Activated CD4-positive, alpha-beta T cell treated with anti-CD3 and anti-CD28 coated beads, Interleukin-2, amount 50 U/mL, for 24 hours (primary cell): ENCODE measurements around the gene SLC8A1.

Experiments
- DNase-seq, 2 donors: peaks; one replicate each; pipeline ENCODE4 v3.0.0-alpha.2; 2020; ENCODE audit warnings: low read depth in 1 of 2, low spot score in 1 of 2

SLC8A1 gene

GRCh38 chr2:40458271-40458794 lies 6.4 kb upstream of the SLC8A1 start:
- DNase-seq = no peak

GRCh38 chr2:40457837-40458236 lies 5.9 kb upstream of the SLC8A1 start:
- no peak for DNase-seq

GRCh38 chr2:40457366-40457765 lies 5.5 kb upstream of the SLC8A1 start:
- no peak for DNase-seq

- DNase-seq = no peak
Observed at GRCh38 chr2:40456926-40457325, 5.0 kb upstream of the SLC8A1 start.

GRCh38 chr2:40455661-40456060 lies 3.8 kb upstream of the SLC8A1 start:
- no peak for DNase-seq

- no peak for DNase-seq
Observed at GRCh38 chr2:40454321-40454720, 2.4 kb upstream of the SLC8A1 start.

- no peak for DNase-seq
Observed at GRCh38 chr2:40452786-40453185, 896 bp upstream of the SLC8A1 start.

GRCh38 chr2:40450796-40451430 lies 977 bp downstream of the SLC8A1 start:
- no peak for DNase-seq

- DNase-seq = no peak
Observed at GRCh38 chr2:40450066-40450795, 1.7 kb downstream of the SLC8A1 start.

- no peak for DNase-seq
Observed at GRCh38 chr2:40448476-40449079, 3.3 kb downstream of the SLC8A1 start.

- no peak for DNase-seq
Observed at GRCh38 chr2:40445467-40445866, 6.4 kb downstream of the SLC8A1 start.

GRCh38 chr2:40440835-40441234 lies 11.1 kb downstream of the SLC8A1 start:
- DNase-seq = no peak

GRCh38 chr2:40439473-40439872 lies 12.4 kb downstream of the SLC8A1 start:
- no peak for DNase-seq

GRCh38 chr2:40436093-40436475 lies 15.8 kb downstream of the SLC8A1 start:
- no peak for DNase-seq

GRCh38 chr2:40435426-40436092 lies 16.3 kb downstream of the SLC8A1 start:
- DNase-seq = no peak

GRCh38 chr2:40434731-40435271 lies 17.1 kb downstream of the SLC8A1 start:
- no peak for DNase-seq

- DNase-seq = no peak
Observed at GRCh38 chr2:40433736-40434135, 18.2 kb downstream of the SLC8A1 start.

GRCh38 chr2:40432921-40433483 lies 18.9 kb downstream of the SLC8A1 start:
- DNase-seq = no peak

- DNase-seq = no peak
Observed at GRCh38 chr2:40431600-40431955, 20.3 kb downstream of the SLC8A1 start.

GRCh38 chr2:40430776-40431599 lies 20.9 kb downstream of the SLC8A1 start:
- no peak for DNase-seq
